Kidney tubule cell (primary cell): Measurements from ENCODE around the gene ZFPM1.
"Not testable (repeated sequence)": the region's sequence is repeated elsewhere in the genome, so short reads cannot be mapped to it uniquely, and the experiment has no call there.

Experiments used
- DNase-seq: peaks from one replicate; pipeline ENCODE4 v3.0.0-alpha.2; 2018; ENCODE audit warnings: low spot score

The ZFPM1 gene

DNA sequence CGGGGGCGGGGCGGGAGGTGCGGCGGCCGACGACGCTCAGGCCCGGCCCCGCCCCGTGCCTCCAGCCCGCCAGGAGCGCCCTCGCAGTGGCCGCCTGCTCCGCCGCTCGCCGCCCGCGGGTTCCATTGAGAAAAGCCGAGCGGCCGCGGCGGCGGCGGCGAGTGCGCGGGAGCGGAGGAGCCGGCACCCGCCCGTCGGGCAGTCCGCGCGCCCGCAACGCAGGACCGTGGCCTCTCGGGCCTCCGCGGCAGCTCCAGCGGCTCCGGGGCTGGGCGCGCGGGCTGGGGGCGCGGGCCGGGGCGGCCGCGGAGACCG, at the start of gene ZFPM1:
Gene ZFPM1 (plus strand): TSS at position 64 of the 315 bp plus-strand sequence. CDS start 359 bp downstream, outside the sequence.
- no peak for DNase-seq

- DNase-seq, result peak; percentile 73
These were observed 49.1 kb upstream of the ZFPM1 start for GRCh38 chr16:88403794-88404581.

DNA sequence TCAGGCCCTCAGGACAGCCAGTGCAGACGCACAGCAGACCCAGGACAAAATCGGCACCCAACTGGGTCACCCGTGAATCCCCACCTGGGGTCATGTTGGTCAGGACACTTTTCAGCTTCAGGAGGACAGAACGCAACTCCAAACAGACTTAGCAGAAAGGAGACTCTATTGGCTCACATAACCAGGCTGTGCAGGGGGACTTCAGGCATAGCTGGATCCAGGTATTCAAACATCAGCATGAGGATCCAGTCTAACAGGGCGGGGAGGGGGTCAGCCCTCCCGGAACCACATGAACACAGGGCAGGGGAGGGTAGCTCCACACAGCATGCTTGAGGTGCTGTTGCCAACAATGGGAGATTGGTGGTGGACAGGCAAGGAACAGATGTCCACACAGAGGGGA, 48.3 kb upstream of the ZFPM1 start:
- no peak for DNase-seq

- no peak for DNase-seq
These were observed 47.6 kb upstream of the ZFPM1 start for GRCh38 chr16:88405216-88406060.

DNA sequence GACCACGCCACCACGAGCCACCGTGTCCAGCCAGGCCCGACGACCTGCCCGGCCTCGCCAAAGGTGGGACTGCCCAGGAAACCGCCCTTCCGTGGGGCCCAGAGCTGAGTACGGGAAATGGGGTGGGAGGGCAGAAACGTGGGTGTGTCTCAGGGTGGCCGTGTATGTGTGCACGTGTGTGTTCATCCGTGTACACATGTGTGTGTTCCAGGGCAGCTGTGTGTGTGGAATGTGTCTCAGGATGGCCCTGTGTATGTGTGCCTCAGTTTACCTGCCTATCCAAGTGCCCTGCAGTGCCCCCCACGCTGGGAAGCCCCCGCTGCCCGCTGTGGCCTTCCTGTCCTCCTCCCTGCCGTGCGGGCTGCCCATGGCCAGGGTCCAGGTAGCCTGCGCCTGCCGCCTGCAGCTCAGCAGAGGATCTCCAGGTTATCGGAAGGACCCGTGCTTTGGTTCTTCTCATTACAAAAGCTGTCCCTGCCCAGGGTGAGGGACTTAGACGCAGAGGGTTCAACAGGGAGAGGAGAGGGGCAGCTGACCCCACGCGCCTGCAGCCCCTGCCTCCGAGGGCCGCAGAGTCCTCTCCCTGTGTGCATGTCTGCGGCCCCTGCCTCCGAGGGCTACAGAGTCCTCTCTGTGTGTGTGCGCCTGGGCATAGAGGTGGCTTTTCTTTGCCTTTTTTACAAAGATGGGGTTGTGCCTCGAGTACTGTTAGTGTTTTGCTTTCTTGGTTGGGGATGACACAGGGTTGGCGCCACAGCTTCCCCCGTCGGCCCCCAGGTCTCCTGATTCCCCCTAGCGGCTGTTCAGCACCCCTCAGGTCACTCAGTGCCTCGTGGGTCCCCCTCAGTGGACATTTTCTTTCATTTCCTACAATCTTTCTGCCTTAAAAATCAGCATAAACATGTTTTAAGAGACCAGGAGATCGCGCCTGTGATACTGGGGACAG, 46.7 kb upstream of the ZFPM1 start:
- DNase-seq, result no peak

- DNase-seq, result no peak
These were observed 46.0 kb upstream of the ZFPM1 start for GRCh38 chr16:88407042-88407420.

- DNase-seq, result no peak
These were observed 45.3 kb upstream of the ZFPM1 start for GRCh38 chr16:88407807-88408206.

DNA sequence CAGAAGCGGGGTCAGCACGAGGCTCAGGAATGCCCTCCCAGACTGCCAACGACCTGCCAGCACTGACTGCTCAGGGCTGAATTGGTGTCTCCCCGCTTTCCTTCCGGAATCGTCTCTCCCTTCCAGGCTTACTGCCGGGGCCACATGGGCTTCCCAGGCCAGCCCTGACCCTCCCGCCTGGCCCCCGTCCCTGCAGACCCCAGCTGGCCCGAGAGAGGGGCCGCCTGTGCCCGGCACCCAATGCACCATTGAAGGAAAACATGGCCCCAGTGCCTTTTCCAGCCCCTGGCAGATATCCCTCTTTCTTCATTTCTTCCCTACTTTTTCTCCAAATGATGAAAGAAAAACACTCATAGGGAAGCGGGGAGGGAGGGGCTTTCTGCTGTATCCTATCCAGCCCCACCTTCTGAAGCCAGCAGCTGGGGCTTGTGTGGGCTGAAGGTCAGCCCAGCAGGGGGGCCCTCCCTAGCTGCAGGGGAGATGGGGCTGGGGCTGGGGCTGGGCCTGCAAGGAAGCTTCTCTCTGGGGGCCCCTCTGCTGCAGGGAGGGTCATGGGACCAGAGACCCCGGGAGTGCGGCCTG, 44.4 kb upstream of the ZFPM1 start:
- DNase-seq, result no peak

DNA sequence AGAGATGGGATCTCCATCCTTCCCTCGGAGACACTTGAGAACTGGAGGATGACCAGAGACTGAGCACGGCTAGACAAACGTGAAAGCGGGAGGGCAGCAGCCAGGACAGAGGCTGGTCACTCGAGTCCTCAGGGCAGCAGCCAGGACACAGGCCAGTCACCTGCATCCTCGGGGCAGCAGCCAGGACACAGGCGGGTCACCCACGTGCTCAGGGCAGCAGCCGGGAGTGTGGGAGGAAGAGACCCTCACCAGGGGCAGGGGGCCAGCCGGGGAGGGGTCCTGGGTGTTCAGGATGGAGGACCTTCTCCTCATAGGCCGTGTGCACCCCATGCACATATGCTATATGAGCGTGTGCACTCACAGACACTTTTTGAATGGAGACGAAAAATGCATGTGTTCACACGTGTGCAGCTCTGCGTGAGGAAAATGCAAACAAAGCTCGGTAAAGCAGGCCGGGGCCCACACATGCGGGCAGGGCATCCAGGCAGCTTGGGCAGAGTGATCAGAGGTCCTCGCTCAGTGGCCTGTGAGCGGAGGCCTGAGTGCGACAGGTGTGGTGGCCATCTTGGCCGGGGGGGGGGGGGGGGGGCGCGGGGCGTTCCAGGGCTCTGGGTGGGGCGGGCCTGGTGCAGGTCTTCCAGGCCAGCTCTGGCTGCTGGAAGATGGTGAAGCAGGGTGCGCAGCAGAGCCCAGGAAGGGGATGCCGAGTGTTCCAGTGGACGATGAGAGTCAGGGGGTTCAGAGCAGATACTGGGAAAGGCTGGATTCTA, 43.6 kb upstream of the ZFPM1 start:
- no peak for DNase-seq

DNA sequence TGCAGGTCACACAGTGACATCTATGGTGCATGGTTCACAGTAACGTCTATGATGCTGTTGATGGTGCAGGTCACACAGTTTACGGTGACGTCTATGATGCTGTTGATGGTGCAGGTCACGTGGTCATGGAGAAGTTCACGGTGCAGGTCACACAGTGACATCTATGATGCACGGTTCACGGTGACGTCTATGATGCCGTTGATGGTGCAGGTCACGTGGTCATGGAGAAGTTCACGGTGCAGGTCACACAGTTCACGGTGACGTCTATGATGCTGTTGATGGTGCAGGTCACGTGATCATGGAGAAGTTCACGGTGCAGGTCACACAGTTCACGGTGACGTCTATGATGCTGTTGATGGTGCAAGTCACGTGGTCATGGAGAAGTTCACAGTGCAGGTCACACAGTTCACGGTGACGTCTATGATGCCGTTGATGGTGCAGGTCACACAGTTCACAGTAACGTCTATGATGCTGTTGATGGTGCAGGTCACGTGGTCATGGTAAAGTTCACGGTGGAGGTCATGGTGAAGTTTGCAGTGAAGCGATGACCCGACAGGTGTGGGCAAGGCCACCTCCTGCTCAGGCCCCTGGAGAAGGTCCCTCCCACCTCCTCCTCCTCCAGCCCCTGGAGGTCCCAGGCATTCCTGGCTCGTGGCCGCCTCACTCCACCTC, 42.6 kb upstream of the ZFPM1 start:
- DNase-seq, result not testable (repeated sequence)

- no peak for DNase-seq
These were observed 41.0 kb upstream of the ZFPM1 start for GRCh38 chr16:88411951-88412576.

- DNase-seq, result no peak
These were observed 40.3 kb upstream of the ZFPM1 start for GRCh38 chr16:88412766-88413165.

GRCh38 chr16:88413231-88413630, 39.8 kb upstream of the ZFPM1 start:
- DNase-seq, result no peak

DNA sequence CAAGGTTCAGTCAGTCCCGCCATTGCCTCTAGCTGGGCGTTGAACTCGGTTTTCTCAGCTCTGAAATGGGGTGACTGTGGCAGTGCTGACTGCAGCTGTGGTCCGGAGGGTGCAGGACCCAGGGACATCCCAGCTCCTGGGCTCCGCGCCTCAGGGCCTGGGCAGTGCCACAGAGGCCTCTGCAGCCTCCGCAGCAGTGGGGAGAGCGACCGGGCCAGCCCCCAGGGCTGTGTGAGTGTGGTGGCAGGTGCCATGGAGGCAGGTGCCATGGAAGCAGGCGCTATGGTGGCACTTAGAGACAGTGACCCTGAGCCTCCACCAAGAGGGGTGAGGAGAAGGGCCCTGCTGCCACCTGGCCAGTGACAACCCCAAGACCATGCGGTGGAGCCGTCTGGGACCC, 39.4 kb upstream of the ZFPM1 start:
- DNase-seq, result no peak

DNA sequence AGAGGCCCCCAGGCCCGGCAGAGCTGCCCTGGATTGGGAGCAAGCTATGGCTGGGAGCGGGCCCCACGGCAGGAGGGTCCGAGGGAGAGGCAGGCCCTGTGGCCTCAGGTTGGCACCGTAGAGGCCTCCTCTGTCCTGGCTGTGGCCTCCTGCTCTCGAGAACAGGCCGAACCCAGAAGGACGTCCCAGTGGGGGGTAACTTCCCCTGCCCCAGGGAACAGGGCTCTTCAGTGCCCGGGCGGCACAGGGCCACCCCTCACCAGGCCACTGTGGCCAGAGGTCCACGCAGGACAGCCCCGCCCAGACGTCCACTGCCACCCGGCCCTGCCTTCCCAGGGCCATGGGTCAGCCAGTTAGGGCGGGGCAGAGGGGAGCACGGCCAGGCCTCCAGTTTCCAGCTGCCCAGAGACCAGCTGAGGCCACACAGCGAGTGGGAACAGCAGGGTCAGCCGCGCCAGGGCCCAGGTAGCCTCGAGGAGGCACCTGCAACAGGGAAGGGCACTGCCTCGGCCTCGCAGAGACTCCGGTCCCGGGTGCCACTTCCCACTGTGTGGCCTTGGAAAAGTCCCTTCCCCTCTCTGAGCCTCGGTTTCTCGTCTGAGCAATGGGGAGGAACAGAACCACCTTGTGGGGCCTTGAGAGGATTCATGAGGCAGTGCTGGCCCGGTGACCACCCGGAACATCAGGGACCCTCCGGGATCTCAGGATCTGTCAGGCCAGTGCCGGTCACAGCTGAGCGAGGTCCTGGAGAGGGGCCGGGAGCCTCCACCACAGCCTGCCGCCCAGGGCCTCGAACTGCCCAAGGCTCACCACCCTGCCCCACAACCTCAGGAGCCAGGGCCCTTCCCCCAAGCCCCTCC, 38.3 kb upstream of the ZFPM1 start:
- no peak for DNase-seq

DNA sequence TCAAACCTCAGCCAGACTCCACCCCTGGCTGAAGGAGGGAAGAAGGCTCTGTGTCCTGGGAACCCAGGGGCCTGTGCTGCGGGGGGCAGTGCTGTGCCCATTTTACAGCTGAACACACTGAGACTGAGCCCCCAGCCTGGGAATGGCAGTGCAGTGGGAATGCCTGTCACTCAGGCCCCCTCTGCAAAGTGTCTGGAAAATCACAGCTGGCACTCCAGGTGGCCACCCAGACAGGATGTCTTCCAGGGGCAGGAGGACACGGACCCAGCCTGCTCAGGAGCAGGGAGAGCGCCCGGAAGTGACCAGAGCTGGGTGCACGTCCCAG, 37.7 kb upstream of the ZFPM1 start:
- DNase-seq, result no peak

- DNase-seq, result no peak
These were observed 37.3 kb upstream of the ZFPM1 start for GRCh38 chr16:88415713-88416323.

DNA sequence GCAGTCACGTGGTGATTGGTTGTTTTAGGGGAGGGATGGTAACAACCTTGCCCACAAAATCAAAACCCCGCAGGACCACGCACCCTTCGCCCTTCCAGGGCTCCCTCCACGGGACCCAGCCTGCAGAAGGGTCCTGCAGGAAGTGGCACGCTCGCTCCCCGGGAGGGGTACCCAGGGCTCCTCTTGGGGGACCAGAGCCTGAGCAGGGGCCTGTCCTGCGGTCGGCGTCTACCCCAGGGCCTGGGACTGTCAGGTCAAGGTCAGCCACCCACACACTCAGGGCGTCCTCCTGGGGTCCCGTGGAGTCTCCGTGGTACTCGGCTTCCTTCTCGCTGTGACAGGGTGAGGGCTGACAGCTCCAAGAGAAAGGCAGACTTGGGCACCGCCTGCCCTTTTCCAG, 36.4 kb upstream of the ZFPM1 start:
- DNase-seq, result no peak
